ENCODE measurements around the gene OSBPL7.

Gene OSBPL7

GRCh38 chr17:47823519-47823918 is 1.9 kb upstream of the OSBPL7 start:
- DNase-seq (ENCODE audit: low spot score): no peak

- no peak for DNase-seq (ENCODE audit: low spot score)
Measured at GRCh38 chr17:47822785-47823184, 1.2 kb upstream of the OSBPL7 start.

GRCh38 chr17:47821031-47821423 is 567 bp downstream of the OSBPL7 start:
- no peak for DNase-seq (ENCODE audit: low spot score)

GRCh38 chr17:47820033-47820789 is 1.4 kb downstream of the OSBPL7 start:
- no peak for DNase-seq (ENCODE audit: low spot score)

- no peak for DNase-seq (ENCODE audit: low spot score)
Measured at GRCh38 chr17:47819475-47819874, 2.1 kb downstream of the OSBPL7 start.

- no peak for DNase-seq (ENCODE audit: low spot score)
Measured at GRCh38 chr17:47818002-47818695, 3.4 kb downstream of the OSBPL7 start.

GRCh38 chr17:47816947-47817346 is 4.6 kb downstream of the OSBPL7 start:
- no peak for DNase-seq (ENCODE audit: low spot score)

- DNase-seq (ENCODE audit: low spot score): no peak
Measured at GRCh38 chr17:47816111-47816735, 5.4 kb downstream of the OSBPL7 start.

GRCh38 chr17:47815106-47815918 is 6.3 kb downstream of the OSBPL7 start:
- DNase-seq (ENCODE audit: low spot score): no peak

GRCh38 chr17:47813512-47814031 is 8.0 kb downstream of the OSBPL7 start:
- no peak for DNase-seq (ENCODE audit: low spot score)

- no peak for DNase-seq (ENCODE audit: low spot score)
Measured at GRCh38 chr17:47813077-47813476, 8.5 kb downstream of the OSBPL7 start.

- no peak for DNase-seq (ENCODE audit: low spot score)
Measured at GRCh38 chr17:47812146-47812920, 9.3 kb downstream of the OSBPL7 start.

GRCh38 chr17:47811709-47812108 is 9.9 kb downstream of the OSBPL7 start:
- no peak for DNase-seq (ENCODE audit: low spot score)

GRCh38 chr17:47810901-47811635 is 10.5 kb downstream of the OSBPL7 start:
- DNase-seq (ENCODE audit: low spot score): no peak

- peak; percentile 80 for DNase-seq (ENCODE audit: low spot score)
Measured at GRCh38 chr17:47810200-47810821, 11.3 kb downstream of the OSBPL7 start.

- no peak for DNase-seq (ENCODE audit: low spot score)
Measured at GRCh38 chr17:47808830-47809480, 12.6 kb downstream of the OSBPL7 start.

GRCh38 chr17:47808036-47808829 is 13.4 kb downstream of the OSBPL7 start:
- no peak for DNase-seq (ENCODE audit: low spot score)

- DNase-seq (ENCODE audit: low spot score): no peak
Measured at GRCh38 chr17:47807421-47807820, 14.2 kb downstream of the OSBPL7 start.

GRCh38 chr17:47806913-47807255 is 14.7 kb downstream of the OSBPL7 start:
- no peak for DNase-seq (ENCODE audit: low spot score)

Measured in hematopoietic multipotent progenitor cell treated with erythropoietin and hydrocortisone succinate and interleukin-3 and kit ligand, for 17 days (in vitro differentiated cells).